Panc1 (cell line): ENCODE data around the gene USO1. TPM values are rescaled to one million over a fixed set of nuclear protein-coding genes. Genes with fewer than 3 reads are reported as not detected.

Experiments used
- ATAC-seq: fragments of 200-7000 bp; cut with Tn5 transposase; 2 replicates; pipeline ENCODE4 v1.9.1; 2020; ENCODE audit warnings: mild to moderate bottlenecking, moderate library complexity
- BruUV-seq: library from RNA; stranded (reverse); fragments of 400-500 nt; replicated peaks from 2 replicates; lab custom pipeline; 2021; lab: Mats Ljungman, UMichigan
- CTCF ChIA-PET: fragments of 300-600 bp; sonication (Branson Sonifier 250); formaldehyde crosslinking; loops from one replicate; lab custom pipeline; 2022; ENCODE audit warnings: antibody characterized with exemption; lab: Charles Lee
- POLR2A ChIA-PET: fragments of 300-600 bp; sonication (Branson Sonifier 250); formaldehyde crosslinking; loops from one replicate; lab custom pipeline; 2022; ENCODE audit warnings: antibody characterized with exemption; lab: Charles Lee
- DNase-seq: peaks from one replicate; pipeline ENCODE4 v3.0.0-alpha.2; 2010; ENCODE audit warnings: low read depth, low spot score
- H3K27ac ChIP-seq: 2 replicates; pipeline ENCODE4 v1.5.1; 2011; ENCODE audit warnings: mild to moderate bottlenecking, low read length, inconsistent platforms
- H3K27me3 ChIP-seq: fragments of 200-500 bp; sonication (Bioruptor generic); 2 replicates; pipeline ENCODE4 v1.6.0; 2014; ENCODE audit warnings: low read length, inconsistent platforms; ENCODE audit not compliant: control insufficient read depth, insufficient read depth
- H3K36me3 ChIP-seq: fragments of 200-500 bp; sonication (Bioruptor generic); 2 replicates; pipeline ENCODE4 v1.5.1; 2014; ENCODE audit warnings: inconsistent platforms, mild to moderate bottlenecking, low read length, moderate library complexity; ENCODE audit not compliant: control insufficient read depth, insufficient read depth
- H3K4me1 ChIP-seq: 2 replicates; pipeline ENCODE4 v1.5.1; 2011; ENCODE audit warnings: inconsistent platforms, mild to moderate bottlenecking, low read length, moderate library complexity; ENCODE audit not compliant: control insufficient read depth, insufficient read depth
- H3K4me3 ChIP-seq, 2 experiments: 2 replicates each; pipeline ENCODE4 v1.5.1; 2011 to 2012; ENCODE audit warnings: low read depth in 2 of 2, low read length in 2 of 2, mild to moderate bottlenecking in 2 of 2, inconsistent platforms in 1 of 2, moderate library complexity in 1 of 2
- H3K9me3 ChIP-seq: fragments of 200-500 bp; sonication (Bioruptor generic); 2 replicates; pipeline ENCODE4 v1.5.1; 2014; ENCODE audit warnings: low read depth, mild to moderate bottlenecking, inconsistent platforms, low read length, moderate library complexity; ENCODE audit not compliant: control insufficient read depth, insufficient read depth
- POLR2AphosphoS5 ChIP-seq: IDR thresholded peaks from 2 replicates; pipeline ENCODE4 v1.6.1; 2012; ENCODE audit warnings: mild to moderate bottlenecking, low read depth, low read length, moderate library complexity
- SIN3A ChIP-seq: IDR thresholded peaks from 2 replicates; pipeline ENCODE4 v1.6.1; 2012; ENCODE audit warnings: low read depth, mild to moderate bottlenecking, low read length, moderate library complexity, borderline replicate concordance; ENCODE audit not compliant: insufficient read depth
- TCF7L2 ChIP-seq: IDR thresholded peaks from 2 replicates; pipeline ENCODE4 v1.6.1; 2011; ENCODE audit warnings: mild to moderate bottlenecking, low read depth, low read length, inconsistent platforms
- in situ Hi-C: cut with HindIII; loops from 2 replicates; pipeline ENCODE4 v1.10.0; 2016; ENCODE audit warnings: low sequenced_read_pairs, low pct_unique_long_range_greater_than_20kb
- intact Hi-C: fragments of 100-400 bp; cut with micrococcal nuclease; formaldehyde crosslinking; loops from one replicate; pipeline ENCODE4 v1.10.0; 2022; ENCODE audit not compliant: unreplicated experiment
- total RNA-seq: library from RNA; stranded (reverse); gene quantifications from one replicate; pipeline ENCODE4 v1.2.1, GENCODE V29; 2021; ENCODE audit not compliant: unreplicated experiment
- TF ChIP-seq, protein P1 (sequence below): fragments of 450-650 bp; IDR thresholded peaks from 2 replicates; pipeline ENCODE4 v1.5.1; 2017; ENCODE audit warnings: mild to moderate bottlenecking
- TF ChIP-seq, protein P2 (sequence below), 2 experiments: IDR thresholded peaks; 2 replicates each; pipeline ENCODE4 v1.6.1; 2011 to 2012; ENCODE audit warnings: low read depth in 2 of 2, control low read depth in 1 of 2, low read length in 1 of 2, mild to moderate bottlenecking in 1 of 2, moderate library complexity in 1 of 2; ENCODE audit not compliant: insufficient read depth in 1 of 2

Gene USO1
- total RNA-seq, 1 experiment from 2014 or later: 50.0 TPM

DNA sequence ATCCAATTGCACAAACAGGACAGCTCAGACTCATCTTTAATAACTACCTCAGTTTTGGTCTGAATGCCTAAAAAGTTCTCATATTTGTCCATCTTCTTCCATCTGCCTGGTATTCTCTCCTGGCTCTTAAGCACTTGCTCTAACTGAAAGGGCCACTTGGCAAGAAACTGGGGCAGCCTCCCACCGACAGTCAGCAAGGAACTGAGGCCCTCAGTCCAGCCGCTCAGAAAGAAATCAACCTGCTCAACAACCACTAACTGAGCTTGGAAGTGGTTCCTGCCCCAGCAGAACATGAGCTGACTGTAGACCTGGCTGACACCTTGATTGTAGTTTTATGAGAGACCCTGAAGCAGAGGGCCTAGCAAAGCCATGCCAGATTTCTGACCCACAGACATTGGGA, 93.5 kb downstream of the USO1 start:
- Histone ChIP-seq H3K4me1 (no peaks in the 10 kb centered on the region), H3K9me3 (no peaks in the 10 kb centered on the region), H3K4me3 (no peak overlapping the region), H3K36me3 (peaks cover 6% of the 10 kb centered on the region; the same call in 1 of the 2 replicates), H3K27me3 (no peaks in the 10 kb centered on the region), H3K27ac (no peak overlapping the region)
- ATAC-seq (no peak), DNase-seq (no peak)
- no TSS peak for BruUV-seq
- in situ Hi-C loops: no loop called here
- intact Hi-C loops: no loop called here
- ChIA-PET CTCF (no interaction called here), POLR2A (no interaction called here)
- TF ChIP-seq TCF7L2: no peak
- no peak for TF ChIP-seq POLR2AphosphoS5
- no peak for TF ChIP-seq SIN3A
- TF ChIP-seq, protein P1, sequence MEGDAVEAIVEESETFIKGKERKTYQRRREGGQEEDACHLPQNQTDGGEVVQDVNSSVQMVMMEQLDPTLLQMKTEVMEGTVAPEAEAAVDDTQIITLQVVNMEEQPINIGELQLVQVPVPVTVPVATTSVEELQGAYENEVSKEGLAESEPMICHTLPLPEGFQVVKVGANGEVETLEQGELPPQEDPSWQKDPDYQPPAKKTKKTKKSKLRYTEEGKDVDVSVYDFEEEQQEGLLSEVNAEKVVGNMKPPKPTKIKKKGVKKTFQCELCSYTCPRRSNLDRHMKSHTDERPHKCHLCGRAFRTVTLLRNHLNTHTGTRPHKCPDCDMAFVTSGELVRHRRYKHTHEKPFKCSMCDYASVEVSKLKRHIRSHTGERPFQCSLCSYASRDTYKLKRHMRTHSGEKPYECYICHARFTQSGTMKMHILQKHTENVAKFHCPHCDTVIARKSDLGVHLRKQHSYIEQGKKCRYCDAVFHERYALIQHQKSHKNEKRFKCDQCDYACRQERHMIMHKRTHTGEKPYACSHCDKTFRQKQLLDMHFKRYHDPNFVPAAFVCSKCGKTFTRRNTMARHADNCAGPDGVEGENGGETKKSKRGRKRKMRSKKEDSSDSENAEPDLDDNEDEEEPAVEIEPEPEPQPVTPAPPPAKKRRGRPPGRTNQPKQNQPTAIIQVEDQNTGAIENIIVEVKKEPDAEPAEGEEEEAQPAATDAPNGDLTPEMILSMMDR: no peak
- TF ChIP-seq, protein P2, sequence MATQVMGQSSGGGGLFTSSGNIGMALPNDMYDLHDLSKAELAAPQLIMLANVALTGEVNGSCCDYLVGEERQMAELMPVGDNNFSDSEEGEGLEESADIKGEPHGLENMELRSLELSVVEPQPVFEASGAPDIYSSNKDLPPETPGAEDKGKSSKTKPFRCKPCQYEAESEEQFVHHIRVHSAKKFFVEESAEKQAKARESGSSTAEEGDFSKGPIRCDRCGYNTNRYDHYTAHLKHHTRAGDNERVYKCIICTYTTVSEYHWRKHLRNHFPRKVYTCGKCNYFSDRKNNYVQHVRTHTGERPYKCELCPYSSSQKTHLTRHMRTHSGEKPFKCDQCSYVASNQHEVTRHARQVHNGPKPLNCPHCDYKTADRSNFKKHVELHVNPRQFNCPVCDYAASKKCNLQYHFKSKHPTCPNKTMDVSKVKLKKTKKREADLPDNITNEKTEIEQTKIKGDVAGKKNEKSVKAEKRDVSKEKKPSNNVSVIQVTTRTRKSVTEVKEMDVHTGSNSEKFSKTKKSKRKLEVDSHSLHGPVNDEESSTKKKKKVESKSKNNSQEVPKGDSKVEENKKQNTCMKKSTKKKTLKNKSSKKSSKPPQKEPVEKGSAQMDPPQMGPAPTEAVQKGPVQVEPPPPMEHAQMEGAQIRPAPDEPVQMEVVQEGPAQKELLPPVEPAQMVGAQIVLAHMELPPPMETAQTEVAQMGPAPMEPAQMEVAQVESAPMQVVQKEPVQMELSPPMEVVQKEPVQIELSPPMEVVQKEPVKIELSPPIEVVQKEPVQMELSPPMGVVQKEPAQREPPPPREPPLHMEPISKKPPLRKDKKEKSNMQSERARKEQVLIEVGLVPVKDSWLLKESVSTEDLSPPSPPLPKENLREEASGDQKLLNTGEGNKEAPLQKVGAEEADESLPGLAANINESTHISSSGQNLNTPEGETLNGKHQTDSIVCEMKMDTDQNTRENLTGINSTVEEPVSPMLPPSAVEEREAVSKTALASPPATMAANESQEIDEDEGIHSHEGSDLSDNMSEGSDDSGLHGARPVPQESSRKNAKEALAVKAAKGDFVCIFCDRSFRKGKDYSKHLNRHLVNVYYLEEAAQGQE (IDR thresholded peaks at IDR 0.05; ENCODE audit: insufficient read depth in 1 of 2, low read depth in 2 of 2, low read length in 1 of 2): no peak

GRCh38 chr4:75819121-75819520, 94.7 kb downstream of the USO1 start:
- Histone ChIP-seq H3K9me3 (no peaks in the 10 kb centered on the region), H3K4me3 (no peak overlapping the region), H3K36me3 (no peaks in the 10 kb centered on the region), H3K27me3 (no peaks in the 10 kb centered on the region), H3K27ac (no peak overlapping the region), H3K4me1 (no peaks in the 10 kb centered on the region)
- ChIA-PET POLR2A (no interaction called here), CTCF (no interaction called here)
- intact Hi-C loops (no loop called here), in situ Hi-C loops (no loop called here)
- no peak for TF ChIP-seq SIN3A
- TF ChIP-seq, protein P1: no peak
- no peak for TF ChIP-seq POLR2AphosphoS5
- TF ChIP-seq, protein P2 (IDR thresholded peaks at IDR 0.05; ENCODE audit: insufficient read depth in 1 of 2, low read depth in 2 of 2, low read length in 1 of 2): no peak
- TF ChIP-seq TCF7L2: no peak
- BruUV-seq: no TSS peak
- DNase-seq: no peak
- no peak for ATAC-seq
